GM12801 (cell line): ENCODE measurements around the gene MOV10L1.

ENCODE experiments used
- TF ChIP-seq, protein P1 (sequence below): IDR thresholded peaks from one replicate; pipeline ENCODE4 v1.5.1; 2011; ENCODE audit warnings: control low read depth; ENCODE audit not compliant: insufficient read length; ENCODE audit errors: extremely low read depth

MOV10L1 gene

DNA sequence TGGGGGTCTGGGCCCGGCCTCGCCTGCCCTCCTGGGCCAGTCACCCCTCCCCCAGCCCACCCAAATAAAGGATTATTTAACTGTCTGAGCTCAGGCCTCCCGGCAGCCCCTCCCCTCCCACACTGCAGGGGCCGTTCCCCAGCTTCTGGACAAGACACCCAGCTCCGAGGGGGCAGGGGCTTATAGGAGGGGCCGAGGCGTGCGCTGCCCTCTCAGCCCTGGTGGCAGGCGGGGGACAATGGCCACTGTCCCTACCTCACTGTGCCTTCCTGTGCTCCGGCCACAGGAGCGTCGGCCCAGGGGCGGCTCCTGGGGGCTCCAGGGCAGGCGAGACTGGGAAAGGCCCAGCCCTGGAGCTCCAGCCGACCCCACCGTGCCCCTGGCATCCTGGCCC lies 108.8 kb downstream of the MOV10L1 start:
- TF ChIP-seq, protein P1, sequence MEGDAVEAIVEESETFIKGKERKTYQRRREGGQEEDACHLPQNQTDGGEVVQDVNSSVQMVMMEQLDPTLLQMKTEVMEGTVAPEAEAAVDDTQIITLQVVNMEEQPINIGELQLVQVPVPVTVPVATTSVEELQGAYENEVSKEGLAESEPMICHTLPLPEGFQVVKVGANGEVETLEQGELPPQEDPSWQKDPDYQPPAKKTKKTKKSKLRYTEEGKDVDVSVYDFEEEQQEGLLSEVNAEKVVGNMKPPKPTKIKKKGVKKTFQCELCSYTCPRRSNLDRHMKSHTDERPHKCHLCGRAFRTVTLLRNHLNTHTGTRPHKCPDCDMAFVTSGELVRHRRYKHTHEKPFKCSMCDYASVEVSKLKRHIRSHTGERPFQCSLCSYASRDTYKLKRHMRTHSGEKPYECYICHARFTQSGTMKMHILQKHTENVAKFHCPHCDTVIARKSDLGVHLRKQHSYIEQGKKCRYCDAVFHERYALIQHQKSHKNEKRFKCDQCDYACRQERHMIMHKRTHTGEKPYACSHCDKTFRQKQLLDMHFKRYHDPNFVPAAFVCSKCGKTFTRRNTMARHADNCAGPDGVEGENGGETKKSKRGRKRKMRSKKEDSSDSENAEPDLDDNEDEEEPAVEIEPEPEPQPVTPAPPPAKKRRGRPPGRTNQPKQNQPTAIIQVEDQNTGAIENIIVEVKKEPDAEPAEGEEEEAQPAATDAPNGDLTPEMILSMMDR, result no peak

DNA sequence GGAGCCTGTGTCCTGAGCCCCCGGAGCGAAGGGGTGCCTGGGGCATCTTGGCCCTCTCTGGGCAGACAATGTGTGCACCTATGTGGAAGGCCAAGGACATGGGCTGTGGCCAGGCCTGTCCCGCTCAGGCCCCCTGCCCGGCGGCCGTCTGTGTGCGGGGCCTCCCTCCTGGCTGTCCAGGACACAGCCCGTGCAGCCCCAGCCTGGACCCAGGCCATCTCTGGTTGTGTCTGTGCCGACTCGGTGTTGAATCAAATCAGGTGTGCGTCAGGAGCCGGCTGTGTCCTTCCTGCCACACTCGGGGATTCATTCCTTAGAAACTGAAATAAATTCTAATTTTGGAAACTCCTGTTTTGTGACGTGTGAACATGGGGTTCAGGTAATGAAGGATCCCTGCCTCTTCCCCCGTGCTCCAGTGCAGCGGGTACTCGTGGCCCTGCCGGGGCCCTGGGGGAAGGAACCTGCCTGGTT lies 109.5 kb downstream of the MOV10L1 start:
- TF ChIP-seq, protein P1, result no peak

DNA sequence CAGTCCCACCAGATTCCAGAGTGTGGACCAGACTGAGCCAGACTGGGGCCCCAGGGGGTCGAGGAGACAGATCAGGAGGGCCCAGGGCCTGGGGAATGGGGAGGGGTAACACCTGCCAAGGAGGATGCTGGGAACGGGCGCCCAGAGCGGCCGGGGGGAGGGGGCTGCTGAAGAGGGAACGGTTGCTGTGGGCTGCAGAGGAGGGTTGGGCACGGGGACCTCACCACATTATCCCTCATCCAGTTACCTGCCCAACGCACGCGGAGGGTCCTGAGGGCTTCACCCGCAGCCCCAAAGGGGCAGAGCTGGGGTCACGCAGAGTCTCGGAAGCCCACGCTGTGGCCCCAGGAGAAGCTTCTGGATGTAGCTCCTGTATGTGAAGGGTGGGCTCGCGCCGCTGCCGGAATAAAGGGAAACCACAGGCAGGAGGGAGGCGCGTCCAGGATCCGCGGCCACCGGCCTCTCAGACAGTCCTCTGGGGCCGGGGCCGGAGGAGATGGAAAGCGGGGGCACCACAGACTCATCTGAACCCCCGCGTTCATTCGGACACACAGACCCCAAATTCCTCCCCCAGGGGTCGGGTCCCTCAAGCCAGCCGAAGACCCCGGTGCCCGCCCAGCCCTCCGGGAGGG lies 110.1 kb downstream of the MOV10L1 start:
- TF ChIP-seq, protein P1, result no peak

DNA sequence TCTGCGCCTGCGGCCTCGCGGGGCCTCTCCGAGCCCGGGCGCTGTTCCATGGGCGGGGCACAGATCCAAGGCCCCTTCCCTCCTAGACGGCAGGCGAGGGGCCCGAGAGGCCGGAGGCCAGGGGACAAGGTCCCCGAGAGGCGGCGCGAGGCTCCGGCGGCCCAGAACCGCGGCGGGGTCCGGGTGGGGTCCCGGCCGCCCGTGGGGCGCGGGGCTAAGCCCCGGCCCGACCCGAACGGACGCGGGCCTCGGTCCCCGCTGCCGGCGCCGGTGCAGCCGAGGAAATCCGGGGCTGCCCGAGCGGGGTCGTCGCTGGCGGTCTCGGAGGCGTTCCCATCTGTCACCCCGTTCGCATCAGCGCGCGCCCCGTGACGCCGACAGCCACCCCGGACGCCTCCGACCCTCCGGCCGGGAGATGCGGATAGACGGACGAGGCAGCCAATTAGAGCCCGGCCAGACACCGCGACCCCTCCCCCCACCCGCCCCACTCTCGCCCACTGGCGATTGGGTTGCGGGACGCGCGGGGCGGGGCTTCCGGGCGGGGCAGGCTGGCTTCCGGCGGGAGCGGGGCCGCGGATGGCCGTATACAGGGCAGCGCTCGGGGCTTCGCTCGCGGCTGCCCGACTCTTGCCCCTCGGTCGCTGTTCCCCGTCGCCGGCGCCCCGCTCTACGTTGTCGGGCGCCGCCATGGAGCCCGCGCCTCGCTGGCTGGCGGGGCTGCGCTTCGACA lies 110.8 kb downstream of the MOV10L1 start, which contains the start of gene SELENOO:
Gene SELENOO (plus strand): TSS at position 551 of the 730 bp plus-strand sequence. CDS start 26 bp downstream, at position 577.
- TF ChIP-seq, protein P1, result no peak

DNA sequence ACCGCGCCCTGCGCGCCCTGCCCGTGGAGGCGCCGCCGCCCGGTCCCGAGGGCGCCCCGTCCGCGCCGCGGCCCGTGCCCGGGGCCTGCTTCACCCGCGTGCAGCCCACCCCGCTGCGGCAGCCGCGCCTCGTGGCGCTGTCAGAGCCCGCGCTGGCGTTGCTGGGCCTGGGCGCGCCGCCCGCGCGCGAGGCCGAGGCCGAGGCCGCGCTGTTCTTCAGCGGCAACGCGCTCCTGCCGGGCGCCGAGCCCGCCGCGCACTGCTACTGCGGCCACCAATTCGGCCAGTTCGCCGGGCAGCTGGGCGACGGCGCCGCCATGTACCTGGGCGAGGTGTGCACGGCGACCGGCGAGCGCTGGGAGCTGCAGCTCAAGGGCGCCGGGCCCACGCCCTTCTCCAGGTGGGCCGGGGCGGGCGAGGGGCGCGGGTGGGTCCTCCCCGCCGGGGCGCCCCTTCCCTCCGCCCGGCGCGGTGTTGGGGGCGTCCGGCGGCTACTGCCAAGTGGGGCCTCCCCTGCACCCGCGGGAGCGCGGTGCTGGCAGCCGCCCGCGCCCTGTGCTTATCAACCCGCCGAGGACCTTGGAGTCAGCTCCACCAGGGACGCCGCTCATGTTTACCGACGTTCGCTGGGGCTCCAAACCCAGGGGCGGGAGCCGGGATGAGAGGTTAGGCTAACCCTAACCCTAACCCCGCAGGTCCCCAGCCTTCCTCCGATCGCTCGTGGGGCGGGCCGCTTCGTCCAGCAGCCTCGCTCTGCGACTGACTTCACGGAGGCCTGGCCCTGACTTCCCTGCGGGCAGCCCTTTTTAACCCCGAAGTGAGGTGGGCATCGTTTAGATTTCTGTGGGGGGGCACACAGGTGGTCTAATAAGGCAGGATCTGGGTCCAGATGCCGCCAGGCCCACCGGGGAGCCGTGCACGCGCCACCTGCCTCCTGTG lies 111.7 kb downstream of the MOV10L1 start:
- TF ChIP-seq, protein P1, result no peak

DNA sequence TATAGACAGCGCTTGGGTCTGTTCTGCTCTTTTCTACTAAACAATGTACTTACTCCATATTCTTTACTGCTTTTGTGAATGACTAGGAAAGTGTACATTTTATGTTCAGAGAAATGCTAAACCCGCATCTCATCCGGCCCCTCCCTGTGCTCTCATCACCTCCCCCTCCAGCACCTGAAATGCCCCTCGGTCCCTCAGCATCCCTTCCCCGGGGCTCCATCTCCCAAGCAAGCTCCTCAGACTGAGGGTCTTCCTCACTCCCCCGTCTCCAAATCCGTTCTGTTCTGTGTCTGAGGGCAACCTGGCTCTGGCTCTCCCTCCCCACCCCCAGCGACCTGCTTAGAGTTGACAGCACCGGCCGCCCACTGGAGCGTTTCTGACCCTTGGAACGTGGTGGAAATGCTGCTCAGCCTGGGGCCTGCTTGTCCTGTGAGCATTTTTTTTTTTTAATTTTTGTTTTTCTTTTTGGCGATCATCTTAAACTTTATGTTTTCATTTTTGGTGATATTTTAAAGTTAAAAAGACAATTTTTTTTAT lies 112.4 kb downstream of the MOV10L1 start:
- TF ChIP-seq, protein P1, result no peak
